OCI-LY7 (cell line): ENCODE measurements around the gene XRN1. TPM values are rescaled to one million over a fixed set of nuclear protein-coding genes. Genes with fewer than 3 reads are reported as not detected.

Experiments
- BruUV-seq: library from RNA; stranded (reverse); fragments of 400-500 nt; replicated peaks from 2 replicates; lab custom pipeline; 2021; lab: Mats Ljungman, UMichigan
- CTCF ChIA-PET: fragments of 300-600 bp; sonication (Branson Sonifier 250); formaldehyde crosslinking; loops from one replicate; lab custom pipeline; 2022; ENCODE audit warnings: antibody characterized with exemption; ENCODE audit not compliant: unreplicated experiment; lab: Charles Lee
- POLR2A ChIA-PET: fragments of 300-600 bp; sonication (Branson Sonifier 250); formaldehyde crosslinking; loops from one replicate; lab custom pipeline; 2022; ENCODE audit warnings: antibody characterized with exemption; lab: Charles Lee
- DNase-seq: peaks from one replicate; pipeline ENCODE4 v3.0.0-alpha.2; 2015; ENCODE audit warnings: low spot score
- H2AFZ ChIP-seq: fragments of 200-600 bp; sonication (generic), shearing (Covaris generic); 2 replicates; pipeline ENCODE4 v1.6.1; 2014; ENCODE audit warnings: mild to moderate bottlenecking, antibody characterized with exemption, low read length, moderate library complexity
- H3K27ac ChIP-seq: fragments of 200-600 bp; sonication (generic); 2 replicates; pipeline ENCODE4 v1.5.1; 2014; ENCODE audit warnings: mixed run types, low read depth, mild to moderate bottlenecking, moderate library complexity, low read length, inconsistent platforms; ENCODE audit not compliant: poor library complexity, severe bottlenecking
- H3K36me3 ChIP-seq: fragments of 200-600 bp; sonication (generic); 2 replicates; pipeline ENCODE4 v1.6.1; 2014; ENCODE audit warnings: mild to moderate bottlenecking, antibody characterized with exemption, low read length, moderate library complexity, mixed read lengths; ENCODE audit not compliant: insufficient read depth
- H3K4me1 ChIP-seq: fragments of 200-600 bp; sonication (generic); 2 replicates; pipeline ENCODE4 v1.5.1; 2014; ENCODE audit warnings: mild to moderate bottlenecking, low read length; ENCODE audit not compliant: insufficient read depth, poor library complexity, severe bottlenecking
- H3K4me2 ChIP-seq: fragments of 200-600 bp; sonication (generic); 2 replicates; pipeline ENCODE4 v1.6.1; 2014; ENCODE audit warnings: mild to moderate bottlenecking, low read length
- H3K4me3 ChIP-seq: fragments of 200-600 bp; sonication (generic); 2 replicates; pipeline ENCODE4 v1.5.1; 2014; ENCODE audit warnings: mild to moderate bottlenecking, low read depth, low read length; ENCODE audit not compliant: poor library complexity, severe bottlenecking
- H3K79me2 ChIP-seq: fragments of 200-600 bp; sonication (generic); 2 replicates; pipeline ENCODE4 v1.6.1; 2016; ENCODE audit warnings: low read depth, mild to moderate bottlenecking, low read length, moderate library complexity, mixed read lengths; ENCODE audit not compliant: insufficient read depth
- H3K9me2 ChIP-seq: fragments of 200-600 bp; sonication (generic); 2 replicates; pipeline ENCODE4 v1.6.1; 2016; ENCODE audit warnings: mild to moderate bottlenecking, low read length, mixed read lengths; ENCODE audit not compliant: insufficient read depth
- H3K9me3 ChIP-seq: fragments of 200-600 bp; sonication (generic); 2 replicates; pipeline ENCODE4 v1.6.1; 2014; ENCODE audit warnings: mild to moderate bottlenecking, mixed run types, low read length, mixed read lengths
- H4K20me1 ChIP-seq: fragments of 200-600 bp; sonication (generic); 2 replicates; pipeline ENCODE4 v1.6.1; 2014; ENCODE audit warnings: mild to moderate bottlenecking, antibody characterized with exemption, low read length, moderate library complexity, mixed read lengths; ENCODE audit not compliant: insufficient read depth
- EZH2phosphoT487 ChIP-seq: fragments of 200-600 bp; sonication (generic); IDR thresholded peaks from 2 replicates; pipeline ENCODE4 v1.6.1; 2018; ENCODE audit warnings: low read depth, borderline replicate concordance, mild to moderate bottlenecking, mixed run types, antibody characterized with exemption, low read length, moderate library complexity, mixed read lengths
- intact Hi-C: fragments of 100-400 bp; cut with micrococcal nuclease; formaldehyde crosslinking; loops from one replicate; pipeline ENCODE4 v1.10.0; 2022; ENCODE audit not compliant: unreplicated experiment
- total RNA-seq, 2 experiments: library from RNA; depleted of rRNA in 1 of 2; stranded (reverse); fragments of >200 nt in 1 of 2; shearing (Covaris generic) in 1 of 2; gene quantifications; 2 replicates each; pipeline ENCODE4 v1.2.3, GENCODE V29; 2014 to 2022
- TF ChIP-seq, protein P1 (sequence below): fragments of 200-600 bp; sonication (generic); conservative IDR thresholded peaks from 2 replicates; pipeline ENCODE4 v1.5.1; 2014; ENCODE audit warnings: mild to moderate bottlenecking, antibody characterized with exemption, low read length, moderate library complexity, mixed read lengths

Gene XRN1
- total RNA-seq, 2 experiments from 2014 or later, result 36.6 to 43.6 TPM

DNA sequence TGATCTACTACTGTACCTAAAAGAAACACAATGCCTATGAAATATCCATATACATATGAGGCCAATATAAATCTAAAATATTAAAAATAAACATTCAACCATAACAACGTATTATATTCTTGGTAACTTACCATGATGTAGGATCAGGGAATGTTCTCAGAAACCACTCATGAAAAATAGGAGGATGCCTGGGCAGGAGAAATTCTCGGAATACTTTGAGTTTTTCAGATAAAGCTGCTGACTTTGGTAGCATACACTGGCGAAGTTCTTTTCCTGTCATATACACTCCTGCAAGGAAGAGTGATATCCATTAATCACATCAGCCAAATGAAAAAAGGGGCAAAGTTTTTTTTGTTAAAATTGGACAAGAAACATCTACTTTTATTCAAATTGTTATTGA lies 11.3 kb upstream of the XRN1 start:
- Histone ChIP-seq H2AFZ (no peak overlapping the region), H3K9me3 (no peaks in the 10 kb centered on the region), H3K36me3 (peaks cover 76% of the 10 kb centered on the region), H3K4me1 (no peaks in the 10 kb centered on the region), H3K4me2 (no peak overlapping the region), H3K79me2 (no peaks in the 10 kb centered on the region), H3K9me2 (no peaks in the 10 kb centered on the region), H3K4me3 (no peak overlapping the region), H3K27ac (no peak overlapping the region), H4K20me1 (no peaks in the 10 kb centered on the region)
- intact Hi-C loops, result no loop called here
- BruUV-seq, result no TSS peak
- POLR2A ChIA-PET, result no interaction called here
- no peak for DNase-seq
- CTCF ChIA-PET, result no interaction called here
- no peak for TF ChIP-seq EZH2phosphoT487
- TF ChIP-seq, protein P1, sequence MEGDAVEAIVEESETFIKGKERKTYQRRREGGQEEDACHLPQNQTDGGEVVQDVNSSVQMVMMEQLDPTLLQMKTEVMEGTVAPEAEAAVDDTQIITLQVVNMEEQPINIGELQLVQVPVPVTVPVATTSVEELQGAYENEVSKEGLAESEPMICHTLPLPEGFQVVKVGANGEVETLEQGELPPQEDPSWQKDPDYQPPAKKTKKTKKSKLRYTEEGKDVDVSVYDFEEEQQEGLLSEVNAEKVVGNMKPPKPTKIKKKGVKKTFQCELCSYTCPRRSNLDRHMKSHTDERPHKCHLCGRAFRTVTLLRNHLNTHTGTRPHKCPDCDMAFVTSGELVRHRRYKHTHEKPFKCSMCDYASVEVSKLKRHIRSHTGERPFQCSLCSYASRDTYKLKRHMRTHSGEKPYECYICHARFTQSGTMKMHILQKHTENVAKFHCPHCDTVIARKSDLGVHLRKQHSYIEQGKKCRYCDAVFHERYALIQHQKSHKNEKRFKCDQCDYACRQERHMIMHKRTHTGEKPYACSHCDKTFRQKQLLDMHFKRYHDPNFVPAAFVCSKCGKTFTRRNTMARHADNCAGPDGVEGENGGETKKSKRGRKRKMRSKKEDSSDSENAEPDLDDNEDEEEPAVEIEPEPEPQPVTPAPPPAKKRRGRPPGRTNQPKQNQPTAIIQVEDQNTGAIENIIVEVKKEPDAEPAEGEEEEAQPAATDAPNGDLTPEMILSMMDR, result no peak

DNA sequence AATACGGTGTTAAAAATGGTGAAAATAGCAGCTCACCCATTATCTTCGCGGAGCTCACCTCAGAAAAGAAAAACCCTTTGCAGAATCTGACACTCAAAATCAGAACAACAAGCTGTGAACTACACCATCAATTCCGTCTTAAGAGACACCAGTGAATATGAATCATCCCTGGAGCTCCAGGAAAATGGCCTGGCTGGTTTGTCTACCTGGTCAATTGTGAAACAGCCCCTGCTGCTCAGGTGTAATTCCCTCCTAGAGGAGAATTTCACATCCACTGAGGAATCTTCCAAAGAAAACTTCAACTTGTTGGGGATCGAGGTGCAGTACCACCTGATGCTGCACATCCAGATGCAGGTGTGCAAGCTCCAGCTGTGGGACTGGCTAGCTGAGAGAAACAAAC lies 3.0 kb upstream of the XRN1 start:
- no peaks in the 10 kb centered on the region for H3K9me3 ChIP-seq
- POLR2A ChIA-PET, result interaction anchor here (0.5 to 1.6 kb wide), 2 partner anchors 15 to 70 kb away, joined by 3 to 5 read pairs; no protein-coding TSS in a partner anchor
- H4K20me1 ChIP-seq, result peaks cover 9% of the 10 kb centered on the region; the same call in 1 of the 2 replicates
- no peak for DNase-seq
- peaks cover 16% of the 10 kb centered on the region for H3K4me1 ChIP-seq
- H3K4me2 ChIP-seq, result no peak overlapping the region
- intact Hi-C loops, result no loop called here
- BruUV-seq, result no TSS peak
- no peak for TF ChIP-seq EZH2phosphoT487
- TF ChIP-seq, protein P1, result no peak
- CTCF ChIA-PET, result no interaction called here
- H3K4me3 ChIP-seq, result no peak overlapping the region
- H3K79me2 ChIP-seq, result peaks cover 21% of the 10 kb centered on the region
- no peaks in the 10 kb centered on the region for H3K9me2 ChIP-seq
- H3K36me3 ChIP-seq, result peaks cover 61% of the 10 kb centered on the region
- no peak overlapping the region for H2AFZ ChIP-seq
- H3K27ac ChIP-seq, result no peak overlapping the region

DNA sequence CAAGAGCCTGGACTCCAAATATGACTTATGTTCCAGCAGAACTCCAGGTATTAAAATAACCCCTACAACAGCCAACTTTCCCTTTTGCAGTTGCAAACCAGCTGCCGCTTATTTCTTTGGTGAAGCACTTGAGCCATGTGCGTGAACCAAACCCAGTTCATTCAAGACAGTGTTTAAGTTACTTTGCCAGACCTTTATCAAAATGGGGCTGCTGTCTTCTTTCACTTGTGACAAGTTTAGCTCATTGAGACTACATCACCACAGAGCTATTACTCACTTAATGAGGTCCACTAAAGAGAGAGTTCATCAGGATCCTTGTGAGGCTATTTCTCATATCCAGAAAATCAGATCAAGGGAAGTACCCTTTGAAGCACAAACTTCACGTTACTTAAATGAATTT lies 2.4 kb upstream of the XRN1 start:
- CTCF ChIA-PET, result no interaction called here
- no peaks in the 10 kb centered on the region for H3K9me2 ChIP-seq
- H3K4me1 ChIP-seq, result peaks cover 23% of the 10 kb centered on the region
- DNase-seq, result no peak
- H3K27ac ChIP-seq, result no peak overlapping the region
- H4K20me1 ChIP-seq, result peaks cover 9% of the 10 kb centered on the region; the same call in 1 of the 2 replicates
- H3K79me2 ChIP-seq, result peaks cover 28% of the 10 kb centered on the region
- H3K36me3 ChIP-seq, result peaks cover 54% of the 10 kb centered on the region
- BruUV-seq, result no TSS peak
- POLR2A ChIA-PET, result interaction anchor here (1.6 kb wide), 1 partner anchor 16 kb away, joined by 5 read pairs; no protein-coding TSS in a partner anchor
- no peak overlapping the region for H3K4me3 ChIP-seq
- TF ChIP-seq, protein P1, result no peak
- H2AFZ ChIP-seq, result no peak overlapping the region
- no peaks in the 10 kb centered on the region for H3K9me3 ChIP-seq
- H3K4me2 ChIP-seq, result no peak overlapping the region
- intact Hi-C loops, result no loop called here
